ENCODE measurements around the gene ZRSR2. TPM values are rescaled to one million over a fixed set of nuclear protein-coding genes. Genes with fewer than 3 reads are reported as not detected.
"Not testable (repeated sequence)": the region's sequence is repeated elsewhere in the genome, so short reads cannot be mapped to it uniquely, and the experiment has no call there.

The ZRSR2 gene
- total RNA-seq, 1 donor from 2014 or later = 21.5 TPM

DNA sequence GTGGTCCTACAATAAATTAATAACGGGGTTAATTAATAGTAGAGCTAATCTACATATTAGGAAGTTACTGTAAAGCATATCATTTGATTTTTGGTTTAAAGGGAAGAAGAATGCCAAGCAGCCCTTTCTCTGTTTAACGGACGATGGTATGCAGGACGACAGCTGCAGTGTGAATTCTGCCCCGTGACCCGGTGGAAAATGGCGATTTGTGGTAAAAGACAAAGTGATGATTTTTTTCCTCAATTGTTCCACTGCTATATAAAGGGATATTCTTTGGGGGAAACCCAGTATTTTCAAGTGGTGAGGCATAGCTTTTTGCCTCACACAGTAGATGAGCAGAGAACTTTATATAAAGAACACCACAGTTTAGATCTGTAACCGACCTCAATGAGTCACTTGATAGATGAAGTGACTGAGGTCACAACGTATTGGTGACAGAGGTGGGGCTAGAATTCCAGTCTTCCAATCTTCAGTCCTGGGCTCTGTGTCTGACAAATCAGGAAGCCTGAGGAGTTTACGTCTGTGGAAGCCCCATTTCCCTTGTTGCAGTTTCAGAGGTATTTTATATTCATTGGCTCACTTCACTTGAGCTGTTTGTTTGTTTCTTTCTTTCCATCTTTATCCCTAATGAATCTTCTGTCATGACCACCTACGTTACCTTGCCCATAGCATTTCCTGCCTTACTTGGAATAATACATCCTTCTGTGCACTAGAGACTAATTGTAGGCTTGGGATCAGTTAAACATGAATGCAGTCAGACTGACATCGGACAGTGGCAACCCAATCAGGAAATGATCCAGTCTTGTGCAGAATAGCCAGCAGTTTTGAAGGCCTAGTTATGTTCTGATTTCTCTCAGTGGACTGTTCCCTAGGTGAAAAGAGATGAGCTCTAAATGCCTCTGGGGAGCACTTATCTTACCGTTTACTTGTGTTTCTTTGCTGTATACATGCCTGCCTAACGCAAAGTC lies 30.1 kb downstream of the ZRSR2 start:
- DNase-seq (ENCODE audit: low spot score in 2 of 2, unreplicated experiment in 2 of 2) = no peak
- no peak overlapping the region for H3K27ac Mint-ChIP-seq

DNA sequence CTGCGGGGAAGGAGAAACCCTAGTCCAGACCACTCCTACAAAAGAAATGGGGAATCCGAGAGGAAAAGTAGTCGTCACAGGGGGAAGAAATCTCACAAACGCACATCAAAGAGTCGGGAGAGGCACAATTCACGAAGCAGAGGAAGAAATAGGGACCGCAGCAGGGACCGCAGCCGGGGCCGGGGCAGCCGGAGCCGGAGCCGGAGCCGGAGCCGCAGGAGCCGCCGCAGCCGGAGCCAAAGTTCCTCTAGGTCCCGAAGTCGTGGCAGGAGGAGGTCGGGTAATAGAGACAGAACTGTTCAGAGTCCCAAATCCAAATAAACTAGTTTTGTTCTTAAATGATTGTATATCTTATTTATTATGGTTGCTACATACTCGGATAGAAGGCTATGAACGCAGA lies 32.6 kb downstream of the ZRSR2 start:
- Mint-ChIP-seq H3K36me3 (peaks cover 33% of the 10 kb centered on the region), H3K9me3 (no peaks in the 10 kb centered on the region), H3K27me3 (ENCODE audit: low read depth) (no peaks in the 10 kb centered on the region), H3K4me1 (peaks cover 5% of the 10 kb centered on the region), H3K27ac (no peak overlapping the region), H3K4me3 (no peak overlapping the region)
- no peak for DNase-seq (ENCODE audit: low spot score in 2 of 2, unreplicated experiment in 2 of 2)
- TF ChIP-seq, protein P1, sequence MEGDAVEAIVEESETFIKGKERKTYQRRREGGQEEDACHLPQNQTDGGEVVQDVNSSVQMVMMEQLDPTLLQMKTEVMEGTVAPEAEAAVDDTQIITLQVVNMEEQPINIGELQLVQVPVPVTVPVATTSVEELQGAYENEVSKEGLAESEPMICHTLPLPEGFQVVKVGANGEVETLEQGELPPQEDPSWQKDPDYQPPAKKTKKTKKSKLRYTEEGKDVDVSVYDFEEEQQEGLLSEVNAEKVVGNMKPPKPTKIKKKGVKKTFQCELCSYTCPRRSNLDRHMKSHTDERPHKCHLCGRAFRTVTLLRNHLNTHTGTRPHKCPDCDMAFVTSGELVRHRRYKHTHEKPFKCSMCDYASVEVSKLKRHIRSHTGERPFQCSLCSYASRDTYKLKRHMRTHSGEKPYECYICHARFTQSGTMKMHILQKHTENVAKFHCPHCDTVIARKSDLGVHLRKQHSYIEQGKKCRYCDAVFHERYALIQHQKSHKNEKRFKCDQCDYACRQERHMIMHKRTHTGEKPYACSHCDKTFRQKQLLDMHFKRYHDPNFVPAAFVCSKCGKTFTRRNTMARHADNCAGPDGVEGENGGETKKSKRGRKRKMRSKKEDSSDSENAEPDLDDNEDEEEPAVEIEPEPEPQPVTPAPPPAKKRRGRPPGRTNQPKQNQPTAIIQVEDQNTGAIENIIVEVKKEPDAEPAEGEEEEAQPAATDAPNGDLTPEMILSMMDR (IDR thresholded peaks at IDR 0.05; ENCODE audit: unreplicated experiment) = no peak

More for the DNA sequence above, 30.1 kb downstream of the ZRSR2 start:
- Mint-ChIP-seq H3K9me3 (no peaks in the 10 kb centered on the region), H3K36me3 (peaks cover 32% of the 10 kb centered on the region), H3K4me3 (no peak overlapping the region), H3K27me3 (ENCODE audit: low read depth) (no peaks in the 10 kb centered on the region), H3K4me1 (peaks cover 2% of the 10 kb centered on the region)
- TF ChIP-seq, protein P1 (IDR thresholded peaks at IDR 0.05; ENCODE audit: unreplicated experiment) = no peak

DNA sequence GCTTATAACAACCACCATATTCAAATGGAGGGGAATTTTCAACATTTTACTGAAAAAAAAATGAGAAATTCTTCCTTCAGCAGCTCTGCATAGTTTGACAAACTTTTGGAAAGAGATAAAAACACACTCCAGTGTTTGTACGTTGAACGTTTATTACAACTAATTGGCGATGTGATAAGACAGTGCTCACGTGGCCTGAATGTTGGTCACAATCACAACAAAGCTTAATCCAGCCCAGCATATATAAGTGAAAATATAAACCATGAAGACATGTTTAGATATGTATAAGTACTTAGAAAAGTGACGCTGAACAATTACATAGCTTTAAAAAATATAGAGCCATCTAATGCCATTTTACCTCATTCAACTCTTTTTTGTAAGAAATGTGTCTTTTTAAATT lies 35.7 kb downstream of the ZRSR2 start:
- H3K9me3 Mint-ChIP-seq = no peaks in the 10 kb centered on the region
- peaks cover 5% of the 10 kb centered on the region for H3K4me1 Mint-ChIP-seq
- H3K27ac Mint-ChIP-seq = no peak overlapping the region
- DNase-seq (ENCODE audit: low spot score in 2 of 2, unreplicated experiment in 2 of 2) = no peak
- H3K36me3 Mint-ChIP-seq = peaks cover 26% of the 10 kb centered on the region
- H3K27me3 Mint-ChIP-seq (ENCODE audit: low read depth) = no peaks in the 10 kb centered on the region
- TF ChIP-seq, protein P1 (IDR thresholded peaks at IDR 0.05; ENCODE audit: unreplicated experiment) = no peak
- no peak overlapping the region for H3K4me3 Mint-ChIP-seq

DNA sequence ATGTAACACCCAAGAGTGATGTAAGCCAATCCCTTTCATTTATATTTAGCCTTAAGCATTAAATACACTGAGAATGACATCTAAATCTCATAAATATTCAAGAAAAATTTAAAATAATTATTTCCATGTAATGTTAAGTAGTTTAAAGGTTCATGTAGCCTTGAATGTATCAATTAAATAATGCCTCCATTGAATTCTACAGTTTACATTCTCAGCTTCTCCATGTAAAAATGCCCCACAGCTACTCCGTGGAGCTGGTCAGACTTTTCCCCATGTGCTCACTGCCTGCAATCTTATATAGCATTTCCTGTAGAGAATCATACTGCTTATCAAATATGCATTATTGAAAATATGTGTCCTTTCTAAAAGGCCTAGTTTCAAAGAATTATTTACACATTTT lies 38.9 kb downstream of the ZRSR2 start:
- H3K4me3 Mint-ChIP-seq = no peak overlapping the region
- no peaks in the 10 kb centered on the region for H3K27me3 Mint-ChIP-seq (ENCODE audit: low read depth)
- peaks cover 9% of the 10 kb centered on the region for H3K4me1 Mint-ChIP-seq
- no peaks in the 10 kb centered on the region for H3K9me3 Mint-ChIP-seq
- TF ChIP-seq, protein P1 (IDR thresholded peaks at IDR 0.05; ENCODE audit: unreplicated experiment) = no peak
- H3K27ac Mint-ChIP-seq = no peak overlapping the region
- H3K36me3 Mint-ChIP-seq = peaks cover 9% of the 10 kb centered on the region
- no peak for DNase-seq (ENCODE audit: low spot score in 2 of 2, unreplicated experiment in 2 of 2)

DNA sequence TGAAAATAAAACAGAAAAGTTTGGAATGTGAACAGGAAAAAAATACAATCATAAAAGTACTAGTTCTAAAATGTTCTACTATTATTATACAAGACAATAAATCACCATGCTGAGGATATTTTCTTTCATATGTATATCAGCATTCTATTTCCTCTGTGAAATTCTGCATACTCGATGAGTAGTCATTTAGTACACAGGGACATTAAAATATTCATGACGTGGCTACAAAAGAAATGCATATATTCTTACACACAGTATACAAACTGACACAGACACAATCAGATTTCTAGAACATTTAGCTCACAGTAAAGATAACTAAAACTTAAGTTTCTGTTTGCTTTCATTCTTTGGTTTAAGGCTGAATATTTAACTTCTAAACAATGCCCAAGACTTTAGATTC lies 41.1 kb downstream of the ZRSR2 start:
- H3K36me3 Mint-ChIP-seq; H3K4me3 Mint-ChIP-seq; H3K4me1 Mint-ChIP-seq; H3K27ac Mint-ChIP-seq; DNase-seq (ENCODE audit: low spot score in 2 of 2, unreplicated experiment in 2 of 2); H3K9me3 Mint-ChIP-seq; H3K27me3 Mint-ChIP-seq (ENCODE audit: low read depth): not testable (repeated sequence)

DNA sequence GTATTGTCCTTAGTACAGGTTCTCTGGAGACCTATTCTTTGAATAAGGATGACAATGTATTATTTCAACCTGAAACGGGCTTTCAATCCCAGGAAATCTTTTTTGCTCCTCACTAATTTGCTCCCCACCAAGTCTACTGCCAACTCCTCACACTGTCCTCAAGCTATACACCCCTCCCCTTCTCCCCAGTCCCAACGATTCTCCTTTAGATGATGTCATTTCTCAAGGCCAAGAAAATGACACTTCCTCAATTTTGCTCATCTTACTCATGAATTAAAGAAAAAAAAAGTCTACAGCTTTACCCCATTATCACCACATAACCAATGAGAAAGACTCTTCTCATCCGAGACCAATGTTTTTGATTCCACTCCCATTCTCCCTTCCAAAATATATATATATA lies 43.8 kb downstream of the ZRSR2 start:
- TF ChIP-seq, protein P1 (IDR thresholded peaks at IDR 0.05; ENCODE audit: unreplicated experiment) = no peak
- no peak overlapping the region for H3K27ac Mint-ChIP-seq

More for the DNA sequence above, 43.8 kb downstream of the ZRSR2 start:
- no peak overlapping the region for H3K4me3 Mint-ChIP-seq
- H3K36me3 Mint-ChIP-seq = peaks cover 9% of the 10 kb centered on the region
- H3K27me3 Mint-ChIP-seq (ENCODE audit: low read depth) = no peaks in the 10 kb centered on the region
- no peak for DNase-seq (ENCODE audit: low spot score in 2 of 2, unreplicated experiment in 2 of 2)
- peaks cover 7% of the 10 kb centered on the region for H3K4me1 Mint-ChIP-seq
- H3K9me3 Mint-ChIP-seq = no peaks in the 10 kb centered on the region
